Mammary epithelial cell (primary cell): ENCODE data around the gene DEFB125.
"Not testable (repeated sequence)": the region's sequence is repeated elsewhere in the genome, so short reads cannot be mapped to it uniquely, and the experiment has no call there.

Experiments
- CTCF ChIP-seq, 2 donors: IDR thresholded peaks in 1 of 2; conservative IDR thresholded peaks in 1 of 2; 2 replicates each; pipeline ENCODE4 v1.5.1; 2011 to 2012; ENCODE audit warnings: inconsistent platforms in 2 of 2, low read length in 2 of 2, mild to moderate bottlenecking in 2 of 2, control low read depth in 1 of 2, low read depth in 1 of 2; ENCODE audit not compliant: insufficient read depth in 1 of 2; ENCODE audit errors: extremely low read depth in 1 of 2
- EZH2 ChIP-seq: IDR thresholded peaks from 2 replicates; pipeline ENCODE4 v1.6.1; 2012; ENCODE audit warnings: low read length, inconsistent platforms, borderline replicate concordance

- not testable (repeated sequence) for TF ChIP-seq CTCF (conservative IDR thresholded peaks at IDR 0.05 in 1 of 2, IDR thresholded peaks at IDR 0.05 in 1 of 2; ENCODE audit: extremely low read depth in 1 of 2, insufficient read depth in 1 of 2, low read depth in 1 of 2, low read length in 2 of 2); EZH2
Measured at GRCh38 chr20:129786-130323, 42.4 kb downstream of the DEFB125 start.
